NCI-H2171 (cell line): ENCODE measurements around the gene LCN12.

Experiments
- DNase-seq: peaks from one replicate; lab custom pipeline; 2025; lab: John Stamatoyannopoulos, UW

LCN12 gene, protein sequence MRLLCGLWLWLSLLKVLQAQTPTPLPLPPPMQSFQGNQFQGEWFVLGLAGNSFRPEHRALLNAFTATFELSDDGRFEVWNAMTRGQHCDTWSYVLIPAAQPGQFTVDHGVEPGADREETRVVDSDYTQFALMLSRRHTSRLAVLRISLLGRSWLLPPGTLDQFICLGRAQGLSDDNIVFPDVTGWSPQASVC

DNA sequence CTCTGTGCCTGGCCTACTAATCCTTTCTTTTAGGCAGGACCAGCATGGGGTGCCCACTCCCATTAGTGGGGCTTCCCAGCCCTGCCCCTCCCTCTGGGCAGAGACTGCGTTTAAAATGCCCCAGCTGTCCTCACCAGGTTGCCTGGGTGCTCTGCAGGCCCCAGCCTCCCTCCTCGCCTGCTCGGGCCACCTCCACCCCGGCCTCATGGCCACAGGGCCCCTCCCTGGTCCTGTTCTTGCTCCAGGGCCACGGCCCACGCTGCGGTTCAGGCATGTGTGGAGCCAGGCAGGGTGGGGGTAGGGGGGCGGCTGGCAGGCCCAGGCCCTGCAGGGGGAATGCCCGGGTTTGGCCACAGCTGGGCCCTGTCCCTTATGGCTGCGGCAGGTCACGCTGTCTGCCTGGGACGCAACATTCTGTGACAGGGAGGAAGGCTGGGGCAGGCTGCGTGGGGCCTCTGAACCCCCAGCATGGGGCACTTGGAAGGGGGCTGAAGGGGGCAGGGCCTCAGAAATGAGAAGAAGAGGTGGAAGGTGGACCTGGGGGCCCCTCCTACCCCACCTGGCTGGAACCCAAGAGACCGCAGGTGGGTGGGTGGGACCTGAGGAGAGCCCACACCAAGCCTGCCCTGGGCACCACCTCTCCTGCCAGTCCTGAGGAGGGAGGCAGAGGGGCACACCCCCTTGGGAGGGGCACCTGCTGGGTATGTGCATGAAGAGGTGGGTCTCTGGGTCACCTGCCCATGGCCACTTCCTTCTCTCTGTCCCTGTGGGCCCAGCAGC is at the start of gene LCN12:
LCN12 (plus strand) TSS at position 733 of the 780 bp plus-strand sequence. CDS start 55 bp downstream, outside the sequence.
- no peak for DNase-seq

DNA sequence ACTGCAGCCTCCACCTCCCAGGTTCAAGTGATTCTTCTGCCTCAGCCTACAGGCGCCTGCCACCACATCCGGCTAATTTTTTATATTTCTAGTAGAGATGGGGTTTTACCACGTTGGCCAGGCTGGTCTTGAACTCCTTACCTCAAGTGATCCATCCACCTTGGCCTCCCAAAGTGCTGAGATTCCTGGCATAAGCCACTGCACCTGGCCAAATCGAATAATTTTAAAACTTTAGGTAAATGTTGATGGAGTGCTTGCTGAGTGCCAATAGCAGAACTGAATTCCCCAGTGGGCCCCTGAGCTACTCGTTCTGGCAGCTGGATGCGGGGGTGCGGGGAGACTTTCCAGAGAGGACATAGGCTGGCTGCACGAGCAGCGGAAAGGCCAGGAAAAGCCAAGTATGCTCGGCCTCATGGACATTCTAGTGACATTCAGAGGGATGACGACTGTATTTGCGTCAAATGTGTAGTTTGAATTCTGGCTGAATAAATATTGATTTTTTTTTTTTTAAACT is 49.0 kb upstream of the LCN12 start:
- DNase-seq, result peak; percentile 82

DNA sequence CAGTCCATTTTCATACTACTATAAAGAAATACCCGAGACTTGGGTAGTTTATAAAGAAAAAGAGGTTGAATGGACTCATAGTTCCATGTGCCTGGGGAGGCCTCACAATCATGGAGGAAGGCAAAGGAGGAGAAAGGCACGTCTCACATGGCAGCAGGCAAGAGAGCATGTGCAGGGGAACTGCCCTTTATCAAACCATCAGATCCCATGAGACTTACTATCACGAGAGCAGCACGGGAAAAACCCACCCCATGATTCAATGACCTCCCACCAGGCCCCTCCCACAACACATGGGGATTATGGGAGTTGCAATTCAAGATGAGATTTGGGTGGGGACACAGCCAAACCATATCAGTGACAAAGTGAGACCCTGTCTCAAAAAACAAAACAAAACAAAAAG is 45.8 kb upstream of the LCN12 start:
- no peak for DNase-seq

DNA sequence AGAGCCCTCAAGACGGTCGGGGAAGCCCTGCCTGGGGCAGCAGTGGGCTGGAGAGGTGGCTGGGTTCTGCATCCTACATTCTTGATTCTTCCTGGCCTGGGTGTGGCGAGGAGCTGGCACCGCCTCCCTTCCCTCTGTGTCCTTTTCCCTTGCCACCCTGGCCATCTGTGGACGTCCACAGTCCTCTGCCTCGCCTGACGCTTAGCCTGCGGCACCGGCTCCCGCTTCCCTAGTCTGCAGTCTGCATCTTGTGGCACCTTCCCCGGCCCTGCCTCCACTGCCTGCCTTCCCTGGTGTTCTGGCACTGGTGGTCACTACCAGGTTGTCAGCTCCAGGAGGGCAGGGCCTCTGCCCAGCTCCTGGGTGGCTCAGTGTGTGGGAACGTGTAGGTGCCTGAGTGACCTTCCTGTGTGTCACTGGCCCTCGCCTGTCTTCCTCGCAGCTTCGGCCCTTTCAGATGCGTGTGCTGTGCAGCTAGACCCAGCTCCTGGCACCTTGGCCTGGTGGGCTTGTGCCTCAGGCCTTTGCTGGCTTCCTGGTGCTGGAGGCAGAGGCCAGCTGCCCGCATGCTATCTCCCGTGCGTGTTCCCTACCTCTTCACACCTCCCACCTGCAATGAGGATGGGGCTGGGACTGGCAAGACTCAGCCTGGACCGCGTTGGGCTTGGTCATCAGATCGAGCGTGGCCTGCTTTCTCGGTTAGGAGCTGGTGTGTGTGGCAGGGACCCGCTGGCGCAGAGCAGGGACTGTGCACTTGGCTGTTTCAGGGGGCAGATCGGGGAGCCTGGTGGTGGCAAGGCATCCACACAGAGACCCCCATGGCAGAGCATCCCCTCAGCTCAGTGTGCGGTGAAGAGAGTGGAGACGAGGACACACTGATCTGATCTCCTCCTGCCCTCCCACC is 44.8 kb upstream of the LCN12 start:
- no peak for DNase-seq

DNA sequence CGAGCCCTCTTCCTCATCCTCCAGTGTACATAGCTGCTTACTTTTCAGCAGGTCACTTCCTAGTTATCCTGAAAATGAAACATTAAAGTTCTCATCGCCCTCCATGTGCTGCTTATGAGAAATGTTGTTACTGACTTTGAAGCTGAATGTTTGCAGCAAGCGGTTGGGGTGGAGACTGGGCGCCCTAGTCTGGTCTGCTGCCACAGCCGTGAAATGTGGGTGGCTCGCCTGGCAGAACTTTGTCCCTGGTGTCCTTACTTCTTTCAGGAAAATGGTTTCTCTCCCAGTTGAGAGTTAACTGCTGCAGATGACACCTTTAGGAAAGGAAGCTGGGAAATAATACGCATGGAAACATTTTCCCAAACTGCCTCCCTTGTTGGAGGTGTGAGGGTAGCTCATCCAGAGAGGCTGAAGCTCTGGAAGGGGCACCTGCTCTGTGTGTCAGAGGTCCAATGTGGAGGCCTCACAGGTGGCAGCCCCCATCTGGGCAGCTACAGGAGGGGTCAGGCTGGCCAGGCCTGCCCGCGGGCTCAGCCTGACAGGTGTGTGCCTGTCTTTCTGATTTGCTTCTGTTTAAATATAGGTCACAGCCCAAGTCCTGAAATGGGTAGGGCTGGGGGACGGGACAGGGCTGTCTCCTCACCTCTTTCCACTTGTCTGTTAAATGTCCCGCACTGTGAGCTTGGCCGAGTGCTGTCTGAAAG is 41.7 kb upstream of the LCN12 start:
- no peak for DNase-seq

DNA sequence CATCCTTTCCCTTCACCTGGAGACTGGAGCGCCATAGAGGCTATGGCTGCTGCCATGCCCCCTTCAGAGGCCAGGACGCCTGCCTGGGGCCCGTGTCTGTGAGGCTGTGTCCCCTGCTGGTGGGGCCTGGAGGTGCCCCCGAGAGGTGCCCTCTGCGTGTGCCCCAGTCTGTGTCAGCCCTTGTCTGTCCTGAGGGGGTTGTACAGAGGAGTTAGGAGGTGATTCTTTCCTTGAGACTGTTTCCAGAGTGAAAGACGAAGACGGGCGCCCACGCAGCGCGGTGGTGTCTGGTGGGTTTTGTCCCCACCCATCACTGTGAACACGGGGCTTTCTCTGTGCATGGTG is 41.2 kb upstream of the LCN12 start:
- no peak for DNase-seq

DNA sequence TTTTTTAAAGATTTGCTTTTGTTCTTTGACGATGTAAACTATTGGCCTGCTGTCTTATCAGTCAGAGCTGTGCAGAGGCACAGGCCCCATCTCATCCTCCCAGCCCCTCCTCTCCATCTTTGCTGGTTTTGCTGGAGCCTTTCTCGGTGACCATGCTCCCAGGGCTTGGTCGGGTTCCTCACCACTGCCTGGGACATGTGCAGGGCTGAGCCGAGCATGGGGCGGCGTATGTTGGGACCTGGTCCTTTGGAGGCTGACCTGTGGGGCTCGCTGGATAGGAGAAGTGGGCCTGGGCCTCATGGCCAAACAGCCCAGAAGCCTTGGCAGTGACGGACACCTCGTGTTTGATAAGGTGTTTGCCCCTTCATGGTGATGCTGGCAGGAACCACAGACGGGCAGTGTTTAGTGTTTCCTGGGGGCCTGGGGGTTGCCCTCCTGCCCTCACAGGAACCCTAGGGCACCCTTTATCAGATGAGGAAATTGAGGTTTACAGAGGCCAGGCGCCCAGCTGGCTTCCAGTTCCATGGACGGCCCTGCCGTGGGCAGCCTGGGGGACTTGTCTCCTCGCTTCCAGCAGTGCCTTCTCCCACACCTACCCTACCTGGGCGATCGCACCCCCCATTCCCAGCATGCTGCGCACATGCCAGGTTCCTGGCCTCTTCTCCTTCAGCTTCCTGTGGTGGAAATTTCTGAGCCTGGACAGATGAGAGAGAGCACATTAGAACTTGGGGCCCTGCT is 38.2 kb upstream of the LCN12 start:
- DNase-seq, result no peak

DNA sequence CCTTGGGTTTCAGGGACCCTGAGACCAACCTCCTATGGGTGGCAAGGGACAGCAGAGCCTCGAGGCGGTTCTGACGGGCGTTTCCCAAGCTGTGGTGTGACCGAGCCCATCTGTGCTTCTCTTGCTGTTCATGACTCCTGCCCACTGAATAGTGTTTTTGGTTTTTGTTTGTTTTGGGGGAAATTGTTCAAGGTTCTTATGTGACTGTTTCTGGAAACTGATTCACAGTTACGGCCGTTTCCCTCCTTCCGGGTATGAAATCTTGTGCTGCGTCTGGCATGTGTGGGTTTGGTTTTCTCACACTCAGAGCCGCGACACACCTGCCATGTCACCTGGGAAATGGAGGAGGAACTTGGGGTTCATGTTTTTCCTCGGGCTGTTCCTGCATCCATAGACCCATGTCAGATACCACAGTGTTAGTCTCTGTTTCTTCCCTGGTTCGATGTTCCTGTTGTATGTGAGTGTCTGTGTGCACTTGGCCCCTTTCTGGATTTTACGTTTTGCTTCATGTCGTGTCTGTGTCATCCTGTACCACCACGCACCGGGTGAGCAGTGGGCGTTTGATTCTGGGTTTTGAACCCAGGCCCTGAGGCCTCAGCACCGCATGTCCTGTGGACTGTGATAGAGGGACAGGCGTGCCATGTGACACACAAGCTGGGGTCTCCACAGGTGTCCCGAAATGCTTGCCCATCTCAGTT is 36.3 kb upstream of the LCN12 start:
- no peak for DNase-seq

DNA sequence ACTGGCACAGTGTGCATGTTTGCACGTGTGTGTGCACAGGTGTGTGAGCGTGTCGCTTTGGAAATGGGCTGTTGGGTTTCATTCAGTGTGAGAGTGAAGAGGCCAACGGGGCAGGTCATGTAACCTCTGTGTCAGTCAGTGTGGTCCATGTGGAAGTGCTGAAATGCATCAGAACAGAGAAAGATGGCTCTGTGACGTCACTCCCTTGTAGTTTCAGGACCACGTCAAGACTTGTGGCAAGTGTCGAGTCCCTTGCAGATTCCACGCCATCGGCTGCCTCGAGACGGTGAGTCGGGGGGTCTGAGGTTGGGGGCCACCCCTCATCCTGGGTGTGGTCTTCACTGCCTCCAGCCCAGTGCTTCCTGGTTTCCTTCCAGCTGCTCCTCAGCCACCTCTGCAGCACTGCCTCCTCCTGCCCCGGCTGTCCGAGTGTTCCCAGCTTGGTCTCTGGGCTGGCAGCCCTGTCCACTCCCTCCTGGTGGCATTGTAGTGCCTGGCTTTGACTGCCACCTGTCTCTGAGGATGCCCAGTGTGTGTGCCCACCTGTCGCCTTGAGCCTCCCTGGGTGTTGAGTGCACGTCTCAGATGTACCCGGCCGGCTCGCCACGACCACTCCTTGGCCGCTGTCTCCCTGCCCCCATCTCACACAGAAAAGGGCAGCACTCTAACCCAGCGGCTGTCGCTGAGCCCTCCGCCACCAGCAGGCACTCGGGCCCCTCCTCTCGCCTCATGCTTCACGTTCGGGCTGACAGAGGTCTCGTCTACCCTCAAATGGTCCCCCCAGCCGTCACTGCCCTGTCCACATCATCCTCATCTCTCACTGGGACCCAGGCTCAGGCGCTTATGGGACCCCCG is 35.5 kb upstream of the LCN12 start:
- DNase-seq, result no peak

DNA sequence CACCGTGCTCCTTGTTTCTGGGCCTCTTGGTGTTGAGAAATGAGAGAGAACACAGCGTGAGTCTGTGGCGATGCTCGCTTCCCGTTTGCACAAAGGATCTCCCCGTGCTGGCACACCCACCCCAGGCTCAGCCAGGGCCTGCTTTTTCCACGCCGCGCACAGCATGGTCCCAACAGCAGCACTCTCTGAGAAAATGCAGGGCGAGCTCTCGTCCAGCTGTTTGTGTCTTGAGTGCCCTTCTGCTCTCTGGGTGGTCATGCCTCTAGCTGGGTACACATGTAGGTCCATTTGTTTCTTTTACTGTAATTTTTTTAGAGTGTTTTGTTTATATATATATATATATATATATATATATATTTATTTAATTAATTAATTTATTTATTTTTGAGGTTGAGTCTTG is 34.2 kb upstream of the LCN12 start:
- no peak for DNase-seq

DNA sequence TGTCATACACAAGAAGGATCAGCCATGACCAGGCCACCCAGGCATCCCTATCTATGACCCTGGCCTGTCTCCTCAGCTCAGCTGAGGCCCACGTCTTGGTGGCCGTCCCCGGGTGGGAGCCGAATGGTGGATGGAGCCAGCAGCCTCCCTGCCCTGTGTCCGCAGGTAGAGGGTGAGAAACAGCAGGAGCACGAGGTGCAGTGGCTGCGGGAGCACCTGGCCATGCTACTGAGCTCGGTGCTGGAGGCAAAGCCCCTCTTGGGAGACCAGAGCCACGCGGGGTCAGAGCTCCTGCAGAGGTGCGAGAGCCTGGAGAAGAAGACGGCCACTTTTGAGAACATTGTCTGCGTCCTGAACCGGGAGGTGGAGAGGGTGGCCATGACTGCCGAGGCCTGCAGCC is 32.0 kb upstream of the LCN12 start:
- DNase-seq, result no peak

DNA sequence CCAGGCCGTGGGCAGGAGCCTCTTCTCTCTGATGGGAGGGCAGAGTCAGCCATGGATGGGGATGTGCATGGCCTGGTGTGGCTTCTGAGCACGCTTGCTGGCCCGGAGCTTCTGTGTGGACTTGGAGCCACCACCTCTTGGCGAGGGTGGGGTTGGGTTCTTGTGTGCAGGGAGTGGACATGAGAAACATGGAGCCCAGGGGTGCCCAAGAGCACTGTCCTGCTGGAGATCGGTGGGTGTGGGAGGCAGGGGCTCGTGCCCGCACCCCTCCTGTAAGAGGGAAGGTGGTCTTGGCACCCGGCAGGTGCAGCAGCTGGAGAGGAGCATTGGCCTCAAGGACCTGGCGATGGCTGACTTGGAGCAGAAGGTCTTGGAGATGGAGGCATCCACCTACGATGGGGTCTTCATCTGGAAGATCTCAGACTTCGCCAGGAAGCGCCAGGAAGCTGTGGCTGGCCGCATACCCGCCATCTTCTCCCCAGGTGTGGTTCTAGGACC is 31.3 kb upstream of the LCN12 start:
- no peak for DNase-seq

DNA sequence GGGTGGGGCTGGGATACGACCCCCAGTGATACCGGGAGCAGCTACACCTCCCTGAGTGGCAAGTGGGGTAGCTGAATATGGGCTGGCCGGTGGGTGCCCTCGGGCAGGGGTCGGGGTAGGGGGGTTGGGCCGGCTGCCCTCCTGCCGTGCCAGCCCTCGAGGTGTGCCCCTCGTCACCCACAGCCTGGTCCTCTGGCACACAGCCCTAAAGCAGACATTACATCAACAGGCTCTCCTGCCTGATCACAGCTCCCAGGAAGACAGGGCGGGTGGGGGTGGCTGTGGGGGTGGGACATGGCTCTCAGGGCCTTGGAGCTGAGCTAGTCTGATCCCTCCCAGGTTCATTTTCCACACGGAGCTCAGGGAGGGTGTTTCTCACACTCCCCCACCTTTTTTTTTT is 30.8 kb upstream of the LCN12 start:
- no peak for DNase-seq

DNA sequence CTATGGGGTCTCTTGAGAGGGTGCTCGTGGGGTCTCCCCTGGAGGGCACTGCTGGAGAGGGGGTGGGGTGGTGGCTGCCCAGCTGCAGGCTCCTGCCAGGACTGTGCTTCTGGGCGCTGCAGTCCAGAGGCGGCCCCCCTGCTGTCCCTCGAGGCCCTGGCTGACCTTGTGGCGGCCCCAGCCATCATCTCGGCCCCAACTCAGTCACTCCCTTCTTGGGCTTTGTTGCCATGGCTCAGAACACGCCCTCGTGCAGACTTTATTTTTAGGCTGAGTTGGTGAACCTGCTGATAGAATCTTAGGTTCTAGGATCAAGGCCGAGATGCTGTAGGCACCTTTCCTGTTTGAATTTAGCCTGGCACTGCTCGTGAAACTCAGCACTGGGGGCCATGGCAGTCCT is 30.4 kb upstream of the LCN12 start:
- DNase-seq, result no peak

DNA sequence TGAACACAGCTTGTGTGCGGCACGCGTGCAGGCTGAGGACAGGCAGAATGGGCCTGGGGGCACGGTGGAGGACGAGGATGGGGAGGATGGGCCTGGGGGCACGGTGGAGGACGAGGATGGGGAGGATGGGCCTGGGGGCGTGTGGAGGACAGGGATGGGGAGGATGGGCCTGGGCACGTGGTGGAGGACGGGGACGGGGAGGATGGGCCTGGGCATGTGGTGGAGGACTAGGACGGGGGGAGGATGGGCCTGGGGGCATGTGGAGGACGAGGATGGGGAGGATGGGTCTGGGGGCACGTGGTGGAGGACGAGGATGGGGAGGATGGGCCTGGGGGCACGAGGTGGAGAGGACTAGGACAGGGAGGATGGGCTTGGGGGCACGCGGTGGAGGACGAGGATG is 29.5 kb upstream of the LCN12 start:
- no peak for DNase-seq

DNA sequence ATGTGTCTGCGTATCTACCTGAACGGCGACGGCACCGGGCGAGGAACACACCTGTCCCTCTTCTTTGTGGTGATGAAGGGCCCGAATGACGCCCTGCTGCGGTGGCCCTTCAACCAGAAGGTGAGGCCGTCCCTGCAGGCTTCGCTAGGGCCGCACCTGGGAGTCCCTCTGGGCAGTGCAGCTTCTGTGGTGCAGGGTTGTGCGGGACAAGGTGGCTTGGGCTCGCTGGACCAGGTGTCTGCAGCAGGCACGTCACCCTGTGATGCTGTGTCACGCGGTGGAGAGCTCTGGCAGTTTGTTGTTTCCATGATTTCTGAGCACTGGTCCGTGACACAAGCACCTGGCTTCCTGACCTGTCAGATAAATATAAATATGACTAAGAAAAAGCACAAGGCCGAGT is 28.2 kb upstream of the LCN12 start:
- no peak for DNase-seq

DNA sequence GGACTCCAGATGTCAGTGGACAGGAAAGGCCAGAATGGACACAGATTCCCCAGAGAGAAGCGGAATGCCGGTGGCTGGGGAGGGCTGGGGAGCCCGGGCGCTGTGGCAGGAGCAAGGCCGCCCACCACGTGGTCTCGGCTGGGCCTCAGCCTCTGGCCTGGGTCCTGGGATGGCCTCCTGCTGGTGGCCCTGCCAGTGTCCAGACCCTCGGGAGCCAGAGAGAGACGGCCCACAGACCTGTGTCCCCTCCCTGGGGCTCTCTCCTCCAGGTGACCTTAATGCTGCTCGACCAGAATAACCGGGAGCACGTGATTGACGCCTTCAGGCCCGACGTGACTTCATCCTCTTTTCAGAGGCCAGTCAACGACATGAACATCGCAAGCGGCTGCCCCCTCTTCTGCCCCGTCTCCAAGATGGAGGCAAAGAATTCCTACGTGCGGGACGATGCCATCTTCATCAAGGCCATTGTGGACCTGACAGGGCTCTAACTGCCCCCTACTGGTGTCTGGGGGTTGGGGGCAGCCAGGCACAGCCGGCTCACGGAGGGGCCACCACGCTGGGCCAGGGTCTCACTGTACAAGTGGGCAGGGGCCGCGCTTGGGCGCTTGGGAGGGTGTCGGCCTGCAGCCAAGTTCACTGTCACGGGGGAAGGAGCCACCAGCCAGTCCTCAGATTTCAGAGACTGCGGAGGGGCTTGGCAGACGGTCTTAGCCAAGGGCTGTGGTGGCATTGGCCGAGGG is 26.5 kb upstream of the LCN12 start:
- DNase-seq, result no peak

DNA sequence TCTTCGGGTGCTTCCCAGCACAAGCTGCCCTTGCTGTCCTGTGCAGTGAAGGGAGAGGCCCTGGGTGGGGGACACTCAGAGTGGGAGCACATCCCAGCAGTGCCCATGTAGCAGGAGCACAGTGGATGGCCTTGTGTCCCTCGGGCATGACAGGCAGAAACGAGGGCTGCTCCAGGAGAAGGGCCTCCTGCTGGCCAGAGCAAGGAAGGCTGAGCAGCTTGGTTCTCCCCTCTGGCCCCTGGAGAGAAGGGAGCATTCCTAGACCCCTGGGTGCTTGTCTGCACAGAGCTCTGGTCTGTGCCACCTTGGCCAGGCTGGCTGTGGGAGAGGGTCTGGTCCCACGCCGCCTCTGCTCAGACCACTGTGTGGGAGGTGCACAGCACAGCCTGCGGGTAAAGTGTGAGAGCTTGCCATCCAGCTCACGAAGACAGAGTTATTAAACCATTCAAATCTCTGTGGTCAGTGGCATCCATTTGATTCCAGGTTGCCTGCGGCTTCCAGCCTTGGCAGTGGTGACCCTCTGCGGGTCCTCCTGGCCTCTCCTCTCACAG is 25.8 kb upstream of the LCN12 start:
- no peak for DNase-seq

DNA sequence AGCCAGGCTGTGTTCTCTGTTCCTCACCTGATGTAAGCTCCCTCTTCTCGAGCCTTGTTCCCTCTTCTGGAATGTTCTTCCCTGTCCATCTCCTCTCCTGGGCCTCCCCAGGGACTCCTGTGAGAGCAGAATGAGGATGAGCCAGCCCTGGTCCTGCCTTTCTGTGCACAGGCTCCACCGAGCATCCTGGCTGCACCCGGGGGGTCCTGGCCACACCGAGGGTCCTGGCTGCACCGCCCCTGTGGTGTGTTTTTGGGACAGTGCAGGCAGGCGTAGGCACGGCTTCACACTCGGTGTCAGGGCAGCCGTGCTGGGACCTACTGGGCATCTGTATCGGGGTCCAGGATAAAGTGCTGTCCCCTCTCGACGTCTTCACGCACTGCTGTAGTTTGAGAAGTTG is 25.3 kb upstream of the LCN12 start:
- no peak for DNase-seq
